ENCODE measurements around the gene LRRC27.

LRRC27 gene

GRCh38 chr10:132301371-132302330 is 30.3 kb upstream of the LRRC27 start:
- DNase-seq (ENCODE audit: low read depth): no peak

- DNase-seq (ENCODE audit: low read depth): no peak
Measured at GRCh38 chr10:132302421-132303310, 29.3 kb upstream of the LRRC27 start.

GRCh38 chr10:132303361-132304115 is 28.5 kb upstream of the LRRC27 start:
- DNase-seq (ENCODE audit: low read depth): no peak

GRCh38 chr10:132304756-132305509 is 27.1 kb upstream of the LRRC27 start:
- DNase-seq (ENCODE audit: low read depth): no peak

- no peak for DNase-seq (ENCODE audit: low read depth)
Measured at GRCh38 chr10:132305654-132306342, 26.2 kb upstream of the LRRC27 start.

GRCh38 chr10:132306343-132306685 is 25.7 kb upstream of the LRRC27 start:
- no peak for DNase-seq (ENCODE audit: low read depth)

GRCh38 chr10:132306864-132307751 is 24.9 kb upstream of the LRRC27 start:
- DNase-seq (ENCODE audit: low read depth): no peak

- peak; percentile 82 for DNase-seq (ENCODE audit: low read depth)
Measured at GRCh38 chr10:132307823-132308586, 24.0 kb upstream of the LRRC27 start, which contains the start of gene STK32C. Gene STK32C, minus strand, starts transcription at chr10:132307950. Its CDS starts 117 bp downstream, at chr10:132307833.

GRCh38 chr10:132308587-132309470 is 23.2 kb upstream of the LRRC27 start:
- no peak for DNase-seq (ENCODE audit: low read depth)

GRCh38 chr10:132309471-132309865 is 22.5 kb upstream of the LRRC27 start:
- DNase-seq (ENCODE audit: low read depth): no peak

- no peak for DNase-seq (ENCODE audit: low read depth)
Measured at GRCh38 chr10:132309879-132310591, 22.0 kb upstream of the LRRC27 start.

- DNase-seq (ENCODE audit: low read depth): no peak
Measured at GRCh38 chr10:132310701-132311337, 21.2 kb upstream of the LRRC27 start.

GRCh38 chr10:132311338-132311939 is 20.6 kb upstream of the LRRC27 start:
- DNase-seq (ENCODE audit: low read depth): no peak

- DNase-seq (ENCODE audit: low read depth): no peak
Measured at GRCh38 chr10:132313305-132313704, 18.7 kb upstream of the LRRC27 start.

- DNase-seq (ENCODE audit: low read depth): no peak
Measured at GRCh38 chr10:132313865-132314264, 18.1 kb upstream of the LRRC27 start.

GRCh38 chr10:132314336-132314735 is 17.7 kb upstream of the LRRC27 start:
- no peak for DNase-seq (ENCODE audit: low read depth)

Measured in stimulated activated CD8-positive, alpha-beta memory T cell treated with anti-CD3 and anti-CD28 coated beads, Interleukin-15, amount 100 ng/mL, for 24 hours (primary cell).